Activated T-cell treated with anti-CD3 and anti-CD28 coated beads, Interleukin-2, amount 50 U/mL, for 72 hours (primary cell): ENCODE measurements around the gene LIPJ. TPM values are rescaled to one million over a fixed set of nuclear protein-coding genes. Genes with fewer than 3 reads are reported as not detected.

Source experiments
- ATAC-seq, 2 donors: fragments of 150-1000 bp; cut with Tn5 transposase; replicated peaks in 1 of 2; 2 replicates each; pipeline ENCODE4 v1.10.0; 2021; ENCODE audit warnings: moderate library complexity in 2 of 2, mild to moderate bottlenecking in 1 of 2
- DNase-seq, 2 donors: peaks; one replicate each; pipeline ENCODE4 v3.0.0; 2021 to 2022; ENCODE audit warnings: mixed read lengths in 1 of 2
- H3K27ac Mint-ChIP-seq: one replicate; pipeline ENCODE4 v1.8.0; 2022; ENCODE audit warnings: mild to moderate bottlenecking, moderate library complexity, mixed read lengths
- H3K27me3 Mint-ChIP-seq: one replicate; pipeline ENCODE4 v1.8.0; 2022; ENCODE audit warnings: low read depth, mixed read lengths
- H3K36me3 Mint-ChIP-seq, 2 donors: one replicate each; pipeline ENCODE4 v1.8.0; 2022; ENCODE audit warnings: mixed read lengths in 2 of 2, mild to moderate bottlenecking in 1 of 2; ENCODE audit not compliant: insufficient read depth in 2 of 2
- H3K4me1 Mint-ChIP-seq: one replicate; pipeline ENCODE4 v1.8.0; 2022; ENCODE audit warnings: low read depth, mixed read lengths
- H3K4me3 Mint-ChIP-seq, 2 donors: one replicate each; pipeline ENCODE4 v1.8.0; 2022; ENCODE audit warnings: mild to moderate bottlenecking in 2 of 2, mixed read lengths in 2 of 2, moderate library complexity in 2 of 2
- H3K9me3 Mint-ChIP-seq, 2 donors: one replicate each; pipeline ENCODE4 v1.8.0; 2022; ENCODE audit warnings: mixed read lengths in 2 of 2
- total RNA-seq, 2 donors: library from RNA; stranded (reverse); gene quantifications; one replicate each; pipeline ENCODE4 v1.2.3, GENCODE V29; 2022

LIPJ gene, protein sequence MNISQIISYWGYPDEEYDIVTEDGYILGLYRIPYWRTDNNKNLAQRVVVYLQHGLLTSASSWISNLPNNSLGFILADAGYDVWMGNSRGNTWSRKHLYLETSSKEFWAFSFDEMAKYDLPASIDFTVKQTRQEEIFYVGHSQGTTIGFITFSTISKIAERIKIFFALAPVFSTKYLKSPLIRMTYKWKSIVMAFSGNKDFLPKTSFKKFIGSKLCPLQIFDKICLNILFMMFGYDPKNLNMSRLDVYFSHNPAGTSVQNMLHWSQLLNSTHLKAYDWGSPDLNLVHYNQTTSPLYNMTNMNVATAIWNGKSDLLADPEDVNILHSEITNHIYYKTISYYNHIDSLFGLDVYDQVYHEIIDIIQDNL
- total RNA-seq, result not detected

DNA sequence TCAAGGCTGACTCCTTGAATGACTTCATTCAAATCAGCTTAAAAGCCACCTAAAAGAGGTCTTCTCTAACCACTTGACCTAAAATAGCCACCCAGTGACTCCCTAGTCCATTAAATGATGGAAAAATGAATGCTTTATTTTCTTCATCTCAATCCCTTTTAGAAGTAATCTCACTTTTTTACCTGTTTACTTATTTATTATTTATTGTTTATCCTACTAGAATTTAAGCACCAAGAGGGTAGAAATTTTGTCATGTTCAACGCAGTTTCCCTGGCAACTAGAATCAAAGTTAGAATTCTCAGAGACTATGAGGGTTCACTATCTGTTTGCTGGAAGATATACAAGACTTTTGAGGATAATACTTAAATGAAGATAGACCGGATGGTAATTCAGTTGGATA, at the start of gene LIPJ:
Gene LIPJ, plus strand, starts transcription at position 301 of the 400 bp plus-strand sequence. CDS start 3,926 bp downstream, outside the sequence.
- H3K4me3 Mint-ChIP-seq, result no peak within 1 kb of the TSS
- DNase-seq (no peak), ATAC-seq (no peak)
- peaks cover 13% of the 10 kb centered on the region for H3K4me1 Mint-ChIP-seq
- no peak within 1 kb of the TSS for H3K27ac Mint-ChIP-seq
- H3K27me3 Mint-ChIP-seq, result peaks cover 13% of the 10 kb centered on the region
- H3K9me3 Mint-ChIP-seq, result no peaks in the 10 kb centered on the region
- H3K36me3 Mint-ChIP-seq, result no peaks in the 10 kb centered on the region

DNA sequence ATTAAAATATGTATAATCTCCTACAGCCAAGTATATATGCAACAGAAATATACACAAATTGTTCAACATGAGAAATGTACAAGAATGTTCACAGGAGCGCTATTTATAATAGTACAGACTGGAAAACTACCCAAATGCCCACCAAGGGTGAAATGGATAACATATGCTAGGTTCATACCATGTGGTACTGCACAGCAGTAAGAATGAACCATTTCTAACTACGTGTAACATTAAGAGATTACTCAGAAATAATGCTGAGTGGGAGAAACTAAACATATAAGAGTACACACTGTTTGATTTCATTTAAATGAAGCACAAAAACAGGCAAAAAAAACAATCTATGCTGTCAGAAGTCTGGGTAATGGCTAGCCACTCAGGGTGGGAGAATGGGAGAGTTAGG, 49.2 kb upstream of the LIPJ start:
- Mint-ChIP-seq H3K27ac (no peak overlapping the region), H3K4me3 (no peak overlapping the region), H3K27me3 (no peaks in the 10 kb centered on the region)

DNA sequence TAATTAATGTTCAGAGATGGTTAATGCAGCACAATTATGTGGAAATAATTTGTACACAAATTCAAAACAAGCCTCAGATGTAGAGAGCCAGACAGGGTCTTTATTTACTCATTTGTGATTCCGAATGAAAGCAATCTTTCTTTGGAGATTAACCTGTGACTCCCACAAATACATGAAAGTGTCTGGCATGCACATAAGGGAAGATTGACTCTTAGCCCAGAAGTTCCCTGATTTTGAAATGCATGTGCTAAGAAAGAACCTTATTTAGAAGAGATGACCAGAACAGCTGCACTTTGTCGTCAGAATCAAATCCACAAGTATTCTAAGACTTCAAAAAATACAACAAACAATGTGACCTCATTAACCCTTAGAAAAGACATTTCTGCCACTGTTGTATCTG, 48.5 kb upstream of the LIPJ start:
- no peak for ATAC-seq
- Mint-ChIP-seq H3K27ac (no peak overlapping the region), H3K27me3 (no peaks in the 10 kb centered on the region), H3K4me1 (peaks cover 6% of the 10 kb centered on the region), H3K4me3 (no peak overlapping the region), H3K9me3 (no peaks in the 10 kb centered on the region), H3K36me3 (no peaks in the 10 kb centered on the region)
- no peak for DNase-seq

More for the DNA sequence above, 49.2 kb upstream of the LIPJ start:
- peaks cover 6% of the 10 kb centered on the region for H3K4me1 Mint-ChIP-seq
- DNase-seq (no peak), ATAC-seq (no peak)
- no peaks in the 10 kb centered on the region for H3K36me3 Mint-ChIP-seq
- no peaks in the 10 kb centered on the region for H3K9me3 Mint-ChIP-seq

DNA sequence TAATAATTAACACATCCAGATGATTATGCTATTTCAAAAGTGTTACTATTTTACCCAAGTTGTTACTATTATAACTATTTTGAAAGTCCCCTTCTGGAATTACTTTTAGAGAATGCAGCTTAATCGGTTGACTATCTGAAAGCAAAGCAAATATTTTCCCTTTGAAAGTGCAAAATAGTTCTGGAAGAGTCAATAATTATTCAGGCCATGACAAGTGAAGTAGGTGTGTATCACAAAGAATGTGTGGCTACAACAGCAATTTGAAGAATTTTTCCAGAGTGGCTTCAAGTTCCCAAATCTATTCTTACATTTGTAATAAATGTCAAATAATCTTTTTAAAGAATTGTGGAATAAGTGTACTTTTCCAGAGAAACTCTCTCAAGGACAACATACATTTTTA, 46.2 kb upstream of the LIPJ start:
- Mint-ChIP-seq H3K4me1 (peaks cover 7% of the 10 kb centered on the region), H3K36me3 (no peaks in the 10 kb centered on the region), H3K9me3 (no peaks in the 10 kb centered on the region), H3K27me3 (no peaks in the 10 kb centered on the region), H3K27ac (no peak overlapping the region), H3K4me3 (no peak overlapping the region)
- ATAC-seq (no peak), DNase-seq (no peak)

DNA sequence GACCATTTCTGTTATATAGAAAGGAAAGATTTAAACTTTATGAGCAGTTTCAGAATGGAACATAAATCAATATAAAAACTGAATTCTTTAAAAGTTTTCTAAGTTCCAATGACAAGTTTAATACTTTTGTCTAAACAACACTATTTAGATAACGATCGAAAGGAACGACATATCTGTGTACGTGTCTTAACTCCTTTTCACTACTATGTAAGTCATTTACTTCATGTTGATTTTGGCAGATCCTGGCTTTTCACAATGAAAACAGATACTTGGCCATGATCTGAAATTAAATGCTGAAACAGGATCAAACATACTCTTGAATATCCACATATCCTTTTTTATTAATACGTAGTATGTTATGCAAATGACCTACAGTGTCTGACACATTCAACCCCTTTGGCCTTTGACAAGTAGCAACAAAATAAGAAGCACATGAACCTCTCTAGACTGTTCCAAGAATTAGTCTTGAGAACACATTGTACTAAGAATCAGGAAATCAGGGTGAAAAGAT, 45.4 kb upstream of the LIPJ start:
- H3K27ac Mint-ChIP-seq, result no peak overlapping the region
- ATAC-seq (no peak), DNase-seq (no peak)
- no peaks in the 10 kb centered on the region for H3K36me3 Mint-ChIP-seq
- H3K4me1 Mint-ChIP-seq, result peaks cover 6% of the 10 kb centered on the region
- no peaks in the 10 kb centered on the region for H3K9me3 Mint-ChIP-seq
- H3K4me3 Mint-ChIP-seq, result no peak overlapping the region
- no peaks in the 10 kb centered on the region for H3K27me3 Mint-ChIP-seq

DNA sequence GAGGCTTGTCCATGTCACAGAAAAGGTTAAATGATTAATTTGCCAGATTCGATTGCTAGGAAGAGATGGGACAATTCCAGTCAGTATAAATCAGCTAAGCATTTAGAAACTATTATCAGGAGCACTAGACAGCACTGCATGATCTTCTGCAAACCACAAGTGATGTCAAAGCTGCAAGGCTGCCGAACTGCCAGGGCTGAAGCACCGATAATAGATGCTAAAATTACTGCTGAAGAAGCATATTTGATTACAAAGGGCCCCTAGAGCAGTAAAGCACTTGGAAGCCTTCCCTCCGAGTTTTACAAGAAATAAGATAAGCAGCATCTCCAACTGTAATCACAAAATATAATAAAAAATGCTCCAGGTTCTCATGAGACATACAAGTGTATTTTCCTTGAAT, 44.0 kb upstream of the LIPJ start:
- H3K27ac Mint-ChIP-seq, result no peak overlapping the region
- no peak overlapping the region for H3K4me3 Mint-ChIP-seq
- peaks cover 6% of the 10 kb centered on the region for H3K4me1 Mint-ChIP-seq
- DNase-seq (no peak), ATAC-seq (no peak)
- no peaks in the 10 kb centered on the region for H3K36me3 Mint-ChIP-seq
- no peaks in the 10 kb centered on the region for H3K9me3 Mint-ChIP-seq
- no peaks in the 10 kb centered on the region for H3K27me3 Mint-ChIP-seq

DNA sequence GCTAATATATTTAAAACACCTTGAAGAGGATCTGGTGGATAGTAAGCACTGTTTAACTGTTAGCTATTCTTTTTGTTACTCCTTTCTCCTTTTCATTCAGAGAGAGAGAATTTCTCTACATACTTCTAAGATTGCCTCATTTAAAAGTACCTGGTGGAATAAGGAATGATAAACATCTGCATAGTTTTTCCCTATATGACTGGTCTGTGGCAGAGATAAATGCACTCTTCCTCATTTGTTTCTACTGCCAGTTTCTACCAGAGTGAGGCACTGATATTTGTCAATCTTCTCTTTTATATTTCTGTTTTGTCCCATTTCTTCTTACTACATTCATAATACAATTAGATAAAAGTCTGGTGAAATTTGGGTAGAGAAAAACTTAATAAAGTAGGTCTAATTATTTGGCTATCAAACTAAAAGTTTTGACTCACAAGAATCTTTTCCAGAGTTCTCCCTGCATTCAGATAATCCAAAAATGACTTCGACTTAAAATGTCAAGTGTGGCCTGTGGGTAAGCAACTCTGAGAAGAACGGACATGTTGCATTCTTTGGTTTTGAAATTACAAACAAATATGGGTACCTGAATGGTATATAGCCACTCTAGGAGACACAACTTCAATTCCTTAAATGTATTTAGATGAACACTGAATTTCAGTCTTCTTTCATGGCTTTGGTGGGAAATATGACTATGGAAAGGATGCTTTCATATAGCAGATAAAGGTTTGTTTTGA, 42.3 kb upstream of the LIPJ start:
- no peaks in the 10 kb centered on the region for H3K27me3 Mint-ChIP-seq
- no peaks in the 10 kb centered on the region for H3K36me3 Mint-ChIP-seq
- H3K27ac Mint-ChIP-seq, result no peak overlapping the region
- ATAC-seq, result peak; percentile 59 to 68
- peaks cover 6% of the 10 kb centered on the region for H3K4me1 Mint-ChIP-seq
- no peak for DNase-seq
- no peaks in the 10 kb centered on the region for H3K9me3 Mint-ChIP-seq
- H3K4me3 Mint-ChIP-seq, result no peak overlapping the region

DNA sequence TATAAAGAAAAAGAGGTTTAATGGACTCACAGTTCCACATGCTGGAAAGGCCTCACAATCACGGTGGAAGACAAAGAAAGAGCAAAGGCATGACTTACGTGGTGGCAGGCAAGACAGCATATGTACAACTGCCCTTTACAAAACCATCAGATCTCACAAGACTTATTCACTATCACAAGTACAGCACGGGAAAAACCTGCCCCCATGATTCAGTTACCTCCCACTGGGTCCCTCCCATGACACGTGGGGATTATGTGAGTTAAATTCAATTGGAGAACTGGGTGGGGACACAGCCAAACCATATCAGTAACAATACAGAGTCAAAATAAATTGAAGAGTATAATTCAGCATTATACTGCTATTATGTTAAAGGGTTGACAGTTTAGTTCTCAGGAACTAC, 41.2 kb upstream of the LIPJ start:
- Mint-ChIP-seq H3K4me1 (peaks cover 6% of the 10 kb centered on the region), H3K27me3 (no peaks in the 10 kb centered on the region), H3K27ac (no peak overlapping the region), H3K36me3 (no peaks in the 10 kb centered on the region), H3K4me3 (no peak overlapping the region), H3K9me3 (no peaks in the 10 kb centered on the region)
- DNase-seq (no peak), ATAC-seq (no peak)

DNA sequence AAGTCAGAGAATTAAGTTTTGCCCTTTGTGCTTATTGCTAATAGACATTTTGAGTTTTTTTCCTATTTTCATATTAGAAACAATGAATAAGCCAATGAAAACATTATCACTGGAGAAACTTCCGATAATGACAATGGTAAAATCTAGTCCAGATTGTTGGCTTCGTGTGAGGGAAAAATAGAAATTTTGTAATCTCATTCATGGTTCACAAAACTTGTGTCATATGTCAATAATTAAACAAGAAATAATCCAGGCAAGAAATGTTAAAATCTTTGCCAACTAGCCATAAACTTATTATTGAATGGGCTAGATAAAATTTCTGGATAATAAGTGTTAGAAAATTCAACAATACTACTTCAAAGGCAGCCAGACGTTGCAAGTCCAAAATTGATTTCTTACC, 40.1 kb upstream of the LIPJ start:
- no peak overlapping the region for H3K27ac Mint-ChIP-seq
- no peaks in the 10 kb centered on the region for H3K36me3 Mint-ChIP-seq
- DNase-seq (no peak), ATAC-seq (no peak)
- H3K4me1 Mint-ChIP-seq, result peaks cover 6% of the 10 kb centered on the region
- no peak overlapping the region for H3K4me3 Mint-ChIP-seq
- no peaks in the 10 kb centered on the region for H3K27me3 Mint-ChIP-seq
- H3K9me3 Mint-ChIP-seq, result no peaks in the 10 kb centered on the region

DNA sequence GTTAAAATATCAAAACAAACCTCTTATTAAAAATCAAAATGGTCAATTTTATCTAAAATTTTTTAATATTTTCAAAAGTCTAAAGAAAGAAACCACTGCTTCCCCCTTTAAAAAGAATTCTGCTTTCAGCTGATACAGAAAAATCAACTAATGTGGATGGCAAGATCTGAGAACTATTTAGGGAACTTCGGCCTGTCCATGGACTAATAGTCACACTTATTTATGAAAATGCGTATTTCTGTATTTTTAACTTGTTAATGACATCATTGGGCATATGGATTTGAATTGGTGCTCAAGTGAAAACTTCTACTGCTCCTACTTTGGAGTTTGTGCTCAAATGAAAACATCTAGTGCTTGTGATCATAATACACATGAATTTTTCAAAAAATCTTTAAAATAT, 35.3 kb upstream of the LIPJ start:
- H3K27me3 Mint-ChIP-seq, result no peaks in the 10 kb centered on the region
- H3K36me3 Mint-ChIP-seq, result no peaks in the 10 kb centered on the region
- no peak overlapping the region for H3K4me3 Mint-ChIP-seq
- H3K27ac Mint-ChIP-seq, result no peak overlapping the region
- ATAC-seq (no peak), DNase-seq (no peak)
- H3K4me1 Mint-ChIP-seq, result peaks cover 8% of the 10 kb centered on the region
- H3K9me3 Mint-ChIP-seq, result no peaks in the 10 kb centered on the region

DNA sequence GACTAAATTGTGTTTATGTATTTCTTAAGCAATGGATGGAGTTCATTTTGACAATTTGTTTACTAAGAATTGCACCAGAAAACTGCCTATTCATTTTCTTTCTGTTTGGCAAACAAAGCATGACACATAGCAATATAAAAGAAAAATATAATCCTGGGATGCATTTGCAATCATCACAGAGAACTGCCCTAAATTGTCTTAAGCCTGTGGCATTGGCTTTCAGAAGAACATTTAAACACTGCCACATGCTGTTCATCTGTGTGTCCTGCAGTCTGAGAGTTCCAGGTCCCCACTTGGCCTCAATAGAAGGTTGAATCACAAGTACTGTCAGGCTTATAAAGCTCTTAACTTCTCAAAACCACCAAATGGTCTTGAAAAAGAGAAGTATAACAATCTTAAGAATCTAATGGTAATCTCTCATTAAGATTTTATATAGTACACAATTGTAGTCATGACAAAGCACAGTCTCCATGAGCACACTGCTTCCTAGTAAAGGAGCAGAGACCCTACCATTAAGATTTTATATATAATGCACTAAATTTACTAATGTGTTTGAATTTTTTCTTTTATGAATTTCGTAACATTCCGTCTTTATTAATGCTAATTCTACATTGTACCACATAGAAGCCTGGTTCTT, 33.3 kb upstream of the LIPJ start:
- Mint-ChIP-seq H3K36me3 (no peaks in the 10 kb centered on the region), H3K4me3 (no peak overlapping the region), H3K4me1 (peaks cover 14% of the 10 kb centered on the region), H3K27ac (no peak overlapping the region), H3K9me3 (no peaks in the 10 kb centered on the region), H3K27me3 (no peaks in the 10 kb centered on the region)
- DNase-seq (peak; percentile 18 to 28), ATAC-seq (peak; percentile 75 to 88)

DNA sequence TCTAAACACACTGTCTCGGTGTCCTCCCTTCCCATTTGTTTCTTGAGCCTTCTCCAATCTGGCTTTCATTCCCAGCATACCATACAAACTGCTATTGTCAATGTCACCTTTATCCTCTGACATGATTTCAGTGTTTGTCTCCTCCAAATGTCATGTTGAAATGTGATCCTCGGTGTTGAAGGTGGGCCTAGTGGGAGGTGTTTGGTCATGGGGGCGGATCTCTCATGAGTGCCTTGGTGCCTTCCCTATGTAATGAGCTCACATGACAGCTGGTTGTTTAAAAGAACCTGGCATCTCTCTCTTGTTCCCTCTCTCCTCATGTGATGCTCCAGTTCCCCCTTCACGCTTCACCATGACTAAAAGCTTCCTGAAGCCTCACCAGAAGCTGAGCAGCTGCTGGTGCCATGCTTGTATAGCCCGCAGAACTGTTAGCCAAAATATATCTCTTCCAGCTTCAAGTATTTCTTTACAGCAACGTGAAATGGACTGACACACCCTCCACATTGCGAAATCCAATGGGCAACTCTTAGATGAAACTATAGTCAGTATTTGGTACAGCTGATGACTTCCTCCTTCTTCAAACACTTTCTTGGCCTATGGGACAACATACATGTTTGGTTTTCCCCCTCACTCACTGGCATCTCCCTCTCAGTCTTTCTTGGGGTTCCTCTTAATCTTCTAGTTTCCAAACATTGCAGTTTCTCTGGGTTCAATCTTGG, 31.2 kb upstream of the LIPJ start:
- Mint-ChIP-seq H3K4me3 (no peak overlapping the region), H3K27me3 (no peaks in the 10 kb centered on the region), H3K36me3 (no peaks in the 10 kb centered on the region), H3K9me3 (no peaks in the 10 kb centered on the region), H3K4me1 (peaks cover 14% of the 10 kb centered on the region), H3K27ac (no peak overlapping the region)
- DNase-seq (no peak), ATAC-seq (no peak)

DNA sequence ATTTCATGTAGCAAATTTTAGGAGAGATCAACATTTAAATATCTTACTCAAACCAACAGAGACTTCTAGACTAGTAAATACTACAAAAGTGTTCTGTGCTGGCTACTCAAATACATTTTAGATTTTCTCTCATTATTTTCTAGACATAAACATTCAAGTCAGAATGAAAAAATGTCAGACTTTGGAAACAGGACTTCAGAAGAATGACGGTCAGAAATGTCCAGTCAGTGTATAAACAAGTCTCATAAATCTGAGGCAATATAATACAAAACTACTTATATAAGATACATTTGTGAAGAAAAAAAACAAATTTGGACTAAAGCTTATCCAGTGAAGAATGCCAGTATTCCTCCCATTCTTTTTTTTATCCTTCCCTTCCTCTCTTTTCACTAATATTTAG, 29.3 kb upstream of the LIPJ start:
- ATAC-seq (no peak), DNase-seq (no peak)
- Mint-ChIP-seq H3K4me1 (peaks cover 14% of the 10 kb centered on the region), H3K27ac (no peak overlapping the region), H3K4me3 (no peak overlapping the region), H3K9me3 (no peaks in the 10 kb centered on the region), H3K36me3 (peaks cover 0 to under 1% of the 10 kb centered on the region in 2 donors), H3K27me3 (no peaks in the 10 kb centered on the region)
